GM19452 (cell line): Measurements from ENCODE around the gene HOXA13.

Experiments used
- ATAC-seq: cut with Tn5 transposase; IDR thresholded peaks from one replicate; pipeline ENCODE4 v1.9.1; 2021; ENCODE audit not compliant: unreplicated experiment

The HOXA13 gene

GRCh38 chr7:27237735-27238334 is 37.9 kb upstream of the HOXA13 start:
- no peak for ATAC-seq

GRCh38 chr7:27235387-27236311 is 35.8 kb upstream of the HOXA13 start:
- ATAC-seq, result no peak

- no peak for ATAC-seq
Measured at GRCh38 chr7:27229448-27229847, 29.6 kb upstream of the HOXA13 start.

DNA sequence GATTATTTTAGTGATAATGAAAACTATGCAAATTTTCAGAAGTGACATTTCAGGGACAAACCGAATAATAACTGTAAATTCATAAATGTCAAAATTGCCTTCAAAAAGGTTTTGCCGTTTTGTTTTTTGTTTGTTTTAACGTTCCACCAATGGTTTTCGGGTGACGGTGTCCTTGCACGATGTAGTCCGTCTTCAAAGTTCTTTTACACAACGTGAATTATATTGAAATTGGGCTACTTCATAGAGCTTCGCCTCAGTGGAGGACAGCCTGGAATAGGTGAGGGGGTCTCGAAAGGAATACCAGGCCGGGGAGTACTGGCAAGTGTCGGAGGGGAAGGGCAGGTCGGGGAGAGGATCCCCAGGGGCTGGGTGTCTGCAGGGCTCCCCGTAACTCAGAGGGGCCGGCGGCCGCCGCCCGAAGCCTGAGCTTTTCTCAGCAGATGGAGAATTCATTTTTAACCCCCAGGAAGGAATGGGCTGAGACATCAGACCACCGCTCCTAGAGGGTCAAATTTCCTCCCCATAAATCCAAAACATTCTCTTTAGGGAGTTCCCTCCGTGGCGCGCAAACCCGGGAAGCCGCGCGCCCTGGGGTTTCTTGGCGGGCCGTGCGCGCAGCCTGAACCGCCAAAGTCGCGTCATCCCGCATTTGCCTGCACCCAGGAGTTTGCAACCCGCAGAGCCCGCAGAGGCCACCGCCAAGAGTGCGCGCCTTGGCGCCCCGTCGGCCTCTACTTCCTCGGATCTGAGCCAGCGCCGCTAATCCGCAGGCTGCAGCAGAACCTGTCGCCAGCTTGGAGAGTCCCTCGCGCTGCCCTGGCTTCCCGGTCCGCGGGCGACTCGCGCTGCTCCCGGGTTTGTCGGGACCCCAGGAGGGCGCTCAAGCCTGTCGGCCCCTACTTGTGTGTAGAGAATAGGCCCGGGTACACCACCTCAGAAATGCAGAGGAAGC is 25.4 kb upstream of the HOXA13 start:
- ATAC-seq, result no peak

GRCh38 chr7:27223941-27224575 is 24.2 kb upstream of the HOXA13 start:
- ATAC-seq, result no peak

DNA sequence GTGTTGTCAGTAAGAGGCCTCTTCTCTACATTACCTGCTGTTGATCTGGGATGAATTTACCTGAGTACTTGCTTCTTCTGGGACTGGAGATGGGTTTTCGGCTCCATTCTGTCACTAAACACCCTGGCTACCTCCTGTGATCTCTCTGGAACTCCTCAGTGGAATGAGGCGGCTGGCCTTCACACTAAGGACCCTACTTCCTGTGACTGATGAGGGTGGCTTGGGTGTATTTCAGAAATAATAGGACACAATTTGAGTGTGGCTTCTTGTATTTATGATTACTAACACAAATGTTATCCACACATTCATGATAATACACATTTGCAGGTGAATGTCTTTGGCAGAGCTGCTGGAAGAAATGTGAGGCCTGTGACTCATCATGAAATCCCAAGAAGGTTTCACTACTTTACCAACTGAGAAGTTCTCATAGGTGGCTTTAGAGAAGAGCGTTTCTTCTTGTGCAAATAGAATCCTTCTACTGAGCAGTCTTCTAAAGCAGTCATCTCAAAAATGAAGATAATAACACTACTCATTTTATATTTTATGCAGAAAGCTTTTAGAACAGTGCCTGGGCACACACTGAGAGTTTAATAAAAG is 21.4 kb upstream of the HOXA13 start:
- ATAC-seq, result no peak

GRCh38 chr7:27220440-27220955 is 20.6 kb upstream of the HOXA13 start:
- ATAC-seq, result no peak

- ATAC-seq, result no peak
Measured at GRCh38 chr7:27219821-27220220, 19.9 kb upstream of the HOXA13 start.

GRCh38 chr7:27217951-27218350 is 18.1 kb upstream of the HOXA13 start:
- ATAC-seq, result no peak

GRCh38 chr7:27215356-27215755 is 15.5 kb upstream of the HOXA13 start:
- ATAC-seq, result no peak

DNA sequence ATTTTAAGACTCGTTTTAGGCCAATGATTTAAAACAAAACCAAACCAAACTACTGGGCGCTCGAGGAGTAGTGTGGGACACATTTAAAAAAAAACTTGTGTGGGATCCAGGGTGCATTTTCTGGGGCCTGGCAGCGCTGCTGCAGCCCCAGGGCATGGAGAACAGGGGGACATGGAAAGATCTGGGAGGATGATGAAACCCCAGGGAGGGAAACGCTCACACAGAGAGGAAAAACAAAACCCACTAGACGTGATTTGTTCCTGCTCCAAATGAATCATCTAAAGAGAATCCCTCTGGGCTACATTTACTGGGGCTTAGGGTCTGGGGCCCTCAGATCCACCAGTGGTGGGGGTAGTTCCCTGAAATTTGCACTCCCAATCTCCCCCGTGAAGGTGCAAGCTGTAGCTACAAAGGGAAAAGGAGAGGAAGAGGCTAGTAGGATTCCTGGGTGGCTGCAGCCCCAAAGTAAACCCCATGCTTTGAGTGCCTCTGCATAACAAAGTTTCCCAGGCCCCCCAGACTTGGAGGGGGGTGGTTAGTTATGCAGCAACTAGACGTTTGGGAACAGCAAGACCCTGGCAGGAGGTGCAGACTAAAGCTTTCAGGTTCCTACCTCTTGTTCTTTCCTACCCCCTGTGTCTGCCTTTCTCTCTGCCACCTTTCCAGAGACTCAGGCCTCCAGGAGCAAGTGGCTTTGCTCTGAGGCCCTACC is 14.5 kb upstream of the HOXA13 start:
- no peak for ATAC-seq

DNA sequence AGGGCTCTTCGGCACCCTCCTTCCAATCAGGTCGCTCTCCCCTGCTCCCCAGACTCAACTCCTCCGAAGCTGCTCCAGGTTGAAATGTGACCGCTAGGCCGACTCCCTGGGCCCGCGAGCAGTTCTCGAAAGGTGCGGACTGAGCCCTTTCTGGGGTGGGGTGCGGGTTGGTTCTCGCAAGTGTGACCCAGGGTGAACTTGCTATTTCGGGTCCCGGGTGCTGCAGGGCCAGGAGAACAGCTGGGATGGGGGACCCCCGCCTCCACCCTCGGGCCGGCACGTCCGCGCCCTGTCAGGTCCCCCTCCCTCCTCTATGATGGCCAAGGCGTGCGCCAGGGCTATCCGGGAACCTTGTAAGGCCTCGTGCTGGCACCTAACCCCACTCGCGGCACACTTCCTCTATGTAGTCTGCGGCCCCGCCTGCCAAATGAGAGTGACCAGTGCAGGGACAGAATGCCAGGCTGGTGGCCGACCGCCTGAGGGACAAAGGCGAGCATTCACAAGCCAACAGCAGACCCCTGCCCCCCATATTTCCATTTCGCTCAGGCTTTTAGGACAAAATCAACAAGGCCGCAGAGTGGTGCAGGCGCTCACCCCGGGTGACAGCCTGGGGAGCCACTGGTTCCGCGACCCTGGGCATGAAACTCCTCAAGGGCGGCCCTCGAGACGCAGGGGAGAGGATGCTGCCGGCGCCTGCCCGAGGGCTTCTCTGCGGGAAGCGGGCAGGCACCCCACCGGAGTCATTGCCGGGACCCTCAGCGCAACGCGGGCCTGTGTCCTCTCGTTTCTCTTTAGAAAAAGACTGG is 13.7 kb upstream of the HOXA13 start:
- no peak for ATAC-seq

- ATAC-seq, result no peak
Measured at GRCh38 chr7:27212497-27213432, 12.9 kb upstream of the HOXA13 start.

DNA sequence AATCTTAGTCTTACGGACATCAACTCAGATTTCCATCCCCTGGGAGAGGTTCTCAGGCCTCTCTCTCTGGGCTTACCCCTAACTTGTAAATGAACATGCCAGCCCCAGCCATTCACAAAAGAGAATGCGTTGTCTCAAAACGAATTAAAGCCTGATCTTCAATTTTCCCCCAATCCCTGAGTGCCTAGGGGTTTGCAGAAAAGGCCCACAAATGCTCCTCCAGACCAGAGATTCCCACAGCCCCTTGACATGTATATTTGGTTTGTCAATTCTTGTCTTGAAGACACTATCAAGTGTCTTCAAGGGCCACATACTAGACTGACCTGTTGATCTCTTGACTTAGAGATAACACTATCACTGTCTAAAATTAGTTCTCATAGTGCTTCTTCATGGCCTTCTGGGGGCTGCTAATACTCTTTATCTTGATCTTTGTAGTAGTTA is 11.9 kb upstream of the HOXA13 start:
- ATAC-seq, result no peak

DNA sequence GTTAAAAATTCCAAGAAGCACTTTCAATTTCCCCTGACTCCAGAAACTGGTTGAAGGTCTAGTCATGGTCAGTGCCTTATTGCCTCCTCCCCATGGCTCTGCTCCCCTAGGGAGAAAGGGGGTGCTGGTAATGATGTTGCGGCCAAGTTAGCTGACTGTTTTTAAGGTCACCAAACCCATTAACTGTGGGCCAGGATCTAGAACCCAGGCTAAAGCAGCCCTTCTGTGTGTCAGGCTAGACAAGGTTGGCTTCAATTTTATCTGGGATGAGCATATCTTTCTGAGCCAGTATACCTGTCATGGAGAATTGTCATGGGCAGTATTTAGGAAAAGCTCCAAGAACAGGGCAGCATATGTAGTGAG is 11.2 kb upstream of the HOXA13 start:
- ATAC-seq, result no peak

GRCh38 chr7:27210441-27211083 is 10.7 kb upstream of the HOXA13 start:
- no peak for ATAC-seq

GRCh38 chr7:27209933-27210440 is 10.1 kb upstream of the HOXA13 start:
- ATAC-seq, result no peak
